ENCODE data around the gene ZBTB33. TPM values are rescaled to one million over a fixed set of nuclear protein-coding genes. Genes with fewer than 3 reads are reported as not detected.
A peak's percentile ranks its signal among the peaks of the same experiment; 100 is the strongest.

ZBTB33 gene
- total and polyA plus RNA-seq, 4 donors: 6.1 to 18.1 (median 11.5) TPM

- 35% methylated on average over 1 of the region's 1 CpG for WGBS
- DNase-seq (ENCODE audit: low spot score): no peak
- Histone ChIP-seq H3K4me1 (ENCODE audit: control insufficient read depth in 4 of 4, insufficient read depth in 4 of 4, low read length in 3 of 4) (peaks cover 0 to 16% (median 5%) of the 10 kb centered on the region in 4 donors), H3K4me3 (ENCODE audit: low read depth in 1 of 3, low read length in 3 of 3) (no peak overlapping the region), H3K36me3 (ENCODE audit: control insufficient read depth in 4 of 4, insufficient read depth in 3 of 4, low read depth in 1 of 4, low read length in 3 of 4) (no peaks in the 10 kb centered on the region), H3K9me3 (ENCODE audit: control insufficient read depth in 4 of 4, low read length in 3 of 4) (no peaks in the 10 kb centered on the region), H3K27me3 (ENCODE audit: control insufficient read depth in 4 of 4, insufficient read depth in 4 of 4, low read length in 3 of 4) (no peaks in the 10 kb centered on the region), H3K27ac (ENCODE audit: low read depth in 1 of 2, low read length in 2 of 2) (no peak overlapping the region), H3K9ac (ENCODE audit: low read depth in 1 of 2, low read length in 2 of 2) (no peak overlapping the region)
- peak in 1 of 2 donors; percentile 26 for TF ChIP-seq RAD21 (IDR thresholded peaks at IDR 0.05)
- peak; percentile 59 to 61 for TF ChIP-seq RXRA (IDR thresholded peaks at IDR 0.05)
- peak; percentile 76 to 81 for TF ChIP-seq HNF4A (conservative IDR thresholded peaks at IDR 0.05)
- TF ChIP-seq, protein P1, sequence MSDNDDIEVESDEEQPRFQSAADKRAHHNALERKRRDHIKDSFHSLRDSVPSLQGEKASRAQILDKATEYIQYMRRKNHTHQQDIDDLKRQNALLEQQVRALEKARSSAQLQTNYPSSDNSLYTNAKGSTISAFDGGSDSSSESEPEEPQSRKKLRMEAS (IDR thresholded peaks at IDR 0.05): no peak
- TF ChIP-seq YY1 (IDR thresholded peaks at IDR 0.05): peak; percentile 69
- TF ChIP-seq GABPA (IDR thresholded peaks at IDR 0.05 in 1 of 2, conservative IDR thresholded peaks at IDR 0.05 in 1 of 2): no peak
- peak; percentile 37 to 65 for TF ChIP-seq JUND (IDR thresholded peaks at IDR 0.05)
- TF ChIP-seq, protein P2, sequence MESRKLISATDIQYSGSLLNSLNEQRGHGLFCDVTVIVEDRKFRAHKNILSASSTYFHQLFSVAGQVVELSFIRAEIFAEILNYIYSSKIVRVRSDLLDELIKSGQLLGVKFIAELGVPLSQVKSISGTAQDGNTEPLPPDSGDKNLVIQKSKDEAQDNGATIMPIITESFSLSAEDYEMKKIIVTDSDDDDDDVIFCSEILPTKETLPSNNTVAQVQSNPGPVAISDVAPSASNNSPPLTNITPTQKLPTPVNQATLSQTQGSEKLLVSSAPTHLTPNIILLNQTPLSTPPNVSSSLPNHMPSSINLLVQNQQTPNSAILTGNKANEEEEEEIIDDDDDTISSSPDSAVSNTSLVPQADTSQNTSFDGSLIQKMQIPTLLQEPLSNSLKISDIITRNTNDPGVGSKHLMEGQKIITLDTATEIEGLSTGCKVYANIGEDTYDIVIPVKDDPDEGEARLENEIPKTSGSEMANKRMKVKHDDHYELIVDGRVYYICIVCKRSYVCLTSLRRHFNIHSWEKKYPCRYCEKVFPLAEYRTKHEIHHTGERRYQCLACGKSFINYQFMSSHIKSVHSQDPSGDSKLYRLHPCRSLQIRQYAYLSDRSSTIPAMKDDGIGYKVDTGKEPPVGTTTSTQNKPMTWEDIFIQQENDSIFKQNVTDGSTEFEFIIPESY (IDR thresholded peaks at IDR 0.05): no peak
- peak in 1 of 2 donors; percentile 17 for TF ChIP-seq EGR1 (IDR thresholded peaks at IDR 0.05; ENCODE audit: low read depth in 2 of 2)
- no peak for TF ChIP-seq NR2F2 (IDR thresholded peaks at IDR 0.05)
- no peak for TF ChIP-seq HNF4G (IDR thresholded peaks at IDR 0.05)
- no peak for TF ChIP-seq ATF3 (IDR thresholded peaks at IDR 0.05)
- no peak for TF ChIP-seq CTCF (IDR thresholded peaks at IDR 0.05; ENCODE audit: low read depth, low read length, missing input control)
- TF ChIP-seq FOXA1 (IDR thresholded peaks at IDR 0.05): no peak
- no peak for TF ChIP-seq FOXA2 (IDR thresholded peaks at IDR 0.05)
- peak; percentile 66 for TF ChIP-seq SP1 (IDR thresholded peaks at IDR 0.05)
- no peak for TF ChIP-seq REST (IDR thresholded peaks at IDR 0.05)
- no peak for TF ChIP-seq TAF1 (conservative IDR thresholded peaks at IDR 0.05)
Measured at GRCh38 chrX:120297923-120298322, 47.3 kb downstream of the ZBTB33 start.
